Left renal cortex interstitium (tissue), 4 donors: ENCODE results near the gene TMEM190. TPM values are rescaled to one million over a fixed set of nuclear protein-coding genes. Genes with fewer than 3 reads are reported as not detected.
A peak's percentile ranks its signal among the peaks of the same experiment; 100 is the strongest.
"Not testable (repeated sequence)": the region's sequence is repeated elsewhere in the genome, so short reads cannot be mapped to it uniquely, and the experiment has no call there.

Experiments
- DNase-seq, 4 donors: peaks; one replicate each; pipeline ENCODE4 v3.0.0-alpha.2; 2013; ENCODE audit warnings: low read depth in 4 of 4, low spot score in 2 of 4, missing footprints in 1 of 4
- polyA plus RNA-seq, 4 donors: library from polyadenylated mRNA; unstranded; fragments of 120-200 nt; gene quantifications; one replicate each; pipeline ENCODE4 v1.2.1, GENCODE V29; 2013; ENCODE audit not compliant: insufficient read length in 4 of 4

TMEM190 gene
- polyA plus RNA-seq, 4 donors = 0.40 to 0.76 TPM; not detected in 2

DNA sequence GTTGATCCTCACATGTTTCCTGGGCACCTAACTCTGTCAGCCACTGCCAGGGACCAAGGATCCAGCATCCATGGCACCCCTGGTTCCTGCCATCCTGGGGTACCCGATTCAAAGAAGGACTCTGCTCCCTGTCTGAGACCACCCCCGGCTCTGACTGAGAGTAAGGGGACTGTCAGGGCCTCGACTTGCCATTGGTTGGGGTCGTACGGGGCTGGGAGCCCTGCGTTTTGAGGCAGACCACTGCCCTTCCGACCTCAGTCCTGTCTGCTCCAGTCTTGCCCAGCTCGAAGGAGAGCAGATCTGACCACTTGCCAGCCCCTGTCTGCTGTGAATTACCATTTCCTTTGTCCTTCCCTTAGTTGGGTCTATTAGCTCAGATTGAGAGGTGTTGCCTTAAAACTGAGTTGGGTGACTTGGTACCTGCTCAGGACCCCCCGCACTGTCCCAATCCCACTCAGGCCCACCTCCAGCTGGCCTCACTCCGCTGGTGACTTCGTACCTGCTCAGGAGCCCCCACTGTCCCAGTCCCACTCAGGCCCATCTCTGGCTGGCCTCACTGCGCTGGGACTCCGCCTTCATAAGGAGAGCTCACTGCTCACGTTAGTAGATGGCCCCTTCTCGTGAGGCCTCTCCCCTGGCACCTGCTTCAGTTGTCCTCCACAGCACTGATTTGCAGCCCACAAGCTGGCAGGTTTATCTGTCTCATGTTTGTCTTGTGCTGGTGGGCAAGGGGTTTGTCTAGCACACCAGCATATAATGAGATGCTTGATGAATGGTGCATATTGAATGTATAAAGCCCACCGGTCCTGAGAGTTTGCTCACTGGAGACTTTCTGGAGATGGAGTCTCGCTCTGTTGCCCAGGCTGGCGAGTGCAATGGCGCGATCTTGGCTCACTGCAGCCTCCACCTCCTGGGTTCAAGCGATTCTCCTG lies 13.0 kb downstream of the TMEM190 start:
- DNase-seq = no peak

DNA sequence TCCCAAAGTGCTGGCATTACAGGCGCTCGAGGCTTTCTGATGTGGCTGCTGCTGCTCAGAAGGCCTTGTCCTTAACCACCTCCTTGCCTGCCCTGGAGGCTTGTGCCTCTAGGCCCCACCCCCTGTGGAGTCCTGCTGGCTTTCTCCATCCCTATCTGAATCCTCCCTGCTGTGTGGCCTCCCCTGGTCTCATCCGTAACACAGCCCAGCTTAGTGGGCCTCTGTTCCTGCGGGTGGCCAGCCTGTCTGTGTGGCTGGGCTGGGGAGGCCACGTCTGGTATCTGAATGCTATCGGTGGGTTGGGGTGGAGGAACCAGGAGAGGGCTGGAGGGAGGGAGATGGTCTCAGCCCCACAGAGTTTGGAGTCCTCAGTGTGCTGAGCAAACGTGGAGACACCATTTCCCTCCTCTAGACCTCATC lies 13.8 kb downstream of the TMEM190 start:
- DNase-seq = no peak

DNA sequence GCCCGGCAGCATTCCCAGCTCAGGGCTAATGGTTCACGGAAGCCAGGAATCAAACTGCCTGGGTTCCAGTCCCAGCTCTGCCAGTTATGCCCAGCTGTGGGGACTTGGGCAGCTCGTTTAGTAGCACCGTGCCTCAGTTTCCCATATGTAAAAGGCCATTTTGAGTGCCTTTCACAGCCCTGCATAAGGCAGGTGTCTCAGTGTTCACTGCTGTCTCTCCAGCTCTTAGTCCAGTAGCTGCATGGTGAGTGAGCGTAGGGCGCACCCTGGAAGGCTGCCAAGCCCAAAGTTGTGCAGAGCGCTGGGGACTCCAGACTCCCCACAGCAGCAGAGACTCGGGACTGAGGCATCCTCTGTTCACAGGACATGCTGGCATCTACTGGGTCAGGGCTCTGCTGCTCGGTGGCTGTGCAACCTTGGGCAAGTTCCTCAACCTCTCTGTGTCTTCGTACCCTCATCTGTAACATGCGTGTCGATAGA lies 14.6 kb downstream of the TMEM190 start:
- no peak for DNase-seq

- no peak for DNase-seq
Measured at GRCh38 chr19:55391702-55392615, 15.3 kb downstream of the TMEM190 start.

DNA sequence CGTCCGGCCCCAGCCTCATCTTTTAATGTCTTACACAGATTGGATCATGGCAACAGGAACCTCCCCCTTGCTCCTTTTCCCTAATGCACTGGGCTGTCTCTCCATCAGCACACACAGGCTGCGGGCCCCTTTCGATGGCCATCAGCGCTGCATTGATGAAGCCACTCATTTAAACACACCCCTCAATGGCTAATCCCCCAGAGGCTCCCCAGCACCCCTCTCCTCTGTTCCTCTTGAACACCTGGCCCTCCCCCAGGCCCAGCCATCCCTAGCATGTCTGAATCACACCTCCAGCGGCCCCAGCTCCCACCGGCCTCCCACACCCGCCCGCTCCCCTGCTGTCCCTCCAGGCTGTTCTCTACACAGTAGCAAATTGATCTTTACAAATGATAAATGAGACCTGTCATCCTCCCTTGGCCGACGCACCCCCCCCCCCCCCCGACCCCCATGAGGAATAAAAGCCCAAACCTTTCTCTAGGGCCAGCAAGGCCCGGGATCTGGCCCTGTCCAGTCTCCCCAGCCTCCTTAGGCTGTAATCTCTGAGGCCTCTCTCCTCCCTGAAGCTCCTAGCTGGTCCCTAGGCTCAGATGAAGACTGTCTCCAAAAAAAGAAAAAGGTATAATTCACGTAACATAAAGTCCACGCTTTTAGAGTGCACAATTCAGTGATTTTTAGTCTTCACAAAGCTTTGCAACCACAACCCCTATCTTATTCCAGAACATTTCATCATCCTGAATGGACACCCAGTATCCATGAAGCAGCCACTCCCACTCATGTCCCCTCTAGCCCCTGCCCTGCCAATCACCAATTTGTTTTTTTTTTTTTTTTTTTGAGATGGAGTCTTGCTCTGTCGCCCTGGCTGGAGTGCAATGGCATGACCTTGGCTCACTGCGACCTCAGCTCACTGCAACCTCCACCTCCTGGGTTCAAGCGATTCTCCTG lies 16.5 kb downstream of the TMEM190 start:
- DNase-seq = no peak

GRCh38 chr19:55398200-55398925 lies 21.7 kb downstream of the TMEM190 start:
- no peak for DNase-seq

DNA sequence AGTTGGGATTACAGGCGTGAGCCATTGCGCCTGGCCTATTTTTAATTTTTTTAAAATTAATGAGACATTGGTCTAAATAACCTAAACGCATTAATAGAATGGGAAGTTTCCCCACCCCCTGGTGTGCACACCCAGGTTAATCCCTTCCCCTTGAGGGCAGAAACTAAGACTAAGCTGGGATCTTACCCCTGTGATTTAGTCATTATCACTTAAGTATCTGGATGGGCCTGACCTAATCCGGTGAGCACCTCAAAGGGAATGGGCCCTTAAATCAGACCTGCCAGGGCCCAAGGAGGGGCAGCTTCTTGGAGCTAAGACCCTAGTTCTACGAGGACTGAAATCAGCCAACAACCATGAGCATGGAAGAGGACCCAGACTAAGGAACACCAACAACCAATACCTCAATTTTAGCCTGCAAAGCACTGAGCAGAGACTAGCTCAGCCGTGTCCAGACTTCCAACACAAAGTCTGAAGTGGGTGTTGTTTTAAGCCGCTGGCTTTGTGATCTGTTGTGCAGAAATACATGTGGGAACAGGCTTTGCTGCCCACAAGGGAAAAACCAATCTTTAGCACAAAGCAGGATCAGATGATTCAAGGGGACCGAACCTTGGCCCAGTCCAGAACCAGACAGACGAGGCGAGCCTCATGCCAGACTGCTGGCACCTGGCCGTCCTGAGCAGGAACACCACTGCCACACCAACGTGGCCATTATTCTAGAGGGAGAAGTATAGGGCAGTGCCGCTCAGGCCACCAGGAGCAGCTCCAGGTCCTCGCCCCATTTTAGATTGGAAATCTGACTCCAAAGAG lies 23.9 kb downstream of the TMEM190 start:
- DNase-seq = no peak

DNA sequence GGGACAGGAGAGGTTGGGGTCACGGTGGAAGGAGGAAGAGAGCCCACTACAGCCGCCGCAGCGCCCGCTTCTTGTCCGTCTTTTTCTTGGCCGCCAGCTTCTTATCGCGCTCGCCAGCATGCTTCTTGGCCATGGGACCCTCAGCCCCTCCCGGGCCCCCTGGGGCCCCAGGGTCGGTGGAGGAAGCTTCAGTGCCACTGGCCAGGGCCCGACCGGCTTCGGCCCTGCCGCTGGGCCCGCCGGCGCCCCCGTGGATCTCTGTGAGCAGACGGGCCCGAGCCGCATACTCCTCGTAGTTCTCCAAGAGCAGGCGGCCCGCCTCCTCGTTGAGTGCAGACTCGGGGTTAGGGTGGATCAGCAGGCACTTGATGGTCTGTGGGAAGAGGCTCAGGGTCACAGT lies 24.8 kb downstream of the TMEM190 start:
- not testable (repeated sequence) for DNase-seq

DNA sequence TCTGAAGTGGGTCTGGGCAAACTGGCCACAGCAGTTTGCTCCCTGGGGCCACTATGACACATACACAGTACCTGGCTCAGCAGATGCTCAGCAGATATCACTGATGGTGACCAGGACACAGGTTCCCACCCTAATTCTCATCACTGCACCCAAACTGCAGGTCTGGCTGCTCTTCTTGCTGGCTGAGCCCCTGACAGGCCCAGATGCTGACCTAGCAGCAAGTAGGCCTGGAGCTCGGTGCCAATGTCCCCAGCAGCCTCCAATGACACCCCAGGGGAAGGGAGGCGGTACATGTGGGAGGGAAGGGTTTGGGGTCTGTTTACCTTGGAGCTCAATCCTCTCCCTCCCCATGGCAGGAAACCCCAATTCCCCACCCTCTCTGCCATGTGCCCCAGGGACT lies 25.9 kb downstream of the TMEM190 start:
- no peak for DNase-seq

- no peak for DNase-seq
Measured at GRCh38 chr19:55405638-55406037, 29.0 kb downstream of the TMEM190 start.

DNA sequence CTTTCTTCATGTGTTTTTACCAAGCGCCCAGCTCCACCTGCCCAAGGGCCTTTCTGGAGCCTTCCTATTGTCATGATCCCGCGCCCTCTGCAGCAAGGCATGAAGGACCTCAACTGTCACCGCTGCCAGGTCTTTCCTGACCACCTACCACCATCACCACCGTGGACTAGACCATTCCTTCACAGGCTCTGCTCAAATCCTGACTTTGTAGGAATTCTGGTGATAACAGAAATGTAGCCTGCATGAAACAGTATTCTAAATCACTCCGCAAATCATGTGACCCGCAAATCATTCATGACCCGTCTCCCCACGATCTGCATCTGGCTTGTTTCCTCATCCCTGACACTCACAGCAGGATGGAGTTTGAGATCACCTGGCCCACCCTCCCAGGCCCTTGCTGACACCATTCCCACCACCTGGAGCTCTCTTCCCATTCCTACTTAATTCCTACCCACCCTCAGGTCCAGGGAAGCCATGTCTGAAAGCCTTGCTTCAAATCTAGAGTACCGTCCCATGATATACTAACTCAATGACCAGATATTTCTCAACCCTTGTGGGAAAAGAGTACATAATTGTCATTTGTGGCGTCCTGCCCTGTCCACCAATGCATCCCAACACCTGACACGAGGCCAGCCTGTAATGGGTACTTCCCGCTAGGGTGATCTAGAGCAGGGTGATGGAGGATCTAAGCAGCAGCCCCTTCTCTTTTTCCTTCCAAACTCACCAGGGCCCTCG lies 29.6 kb downstream of the TMEM190 start:
- no peak for DNase-seq

GRCh38 chr19:55406826-55407549 lies 30.4 kb downstream of the TMEM190 start:
- DNase-seq = no peak

GRCh38 chr19:55407550-55407799 lies 30.8 kb downstream of the TMEM190 start, which contains the start of gene UBE2S:
Gene UBE2S (minus strand): TSS chr19:55407788. CDS start chr19:55407589, 199 bp downstream.
- not testable (repeated sequence) for DNase-seq

GRCh38 chr19:55407800-55408532 lies 31.3 kb downstream of the TMEM190 start:
- DNase-seq = peak; percentile 94 to 99 (median 98)

DNA sequence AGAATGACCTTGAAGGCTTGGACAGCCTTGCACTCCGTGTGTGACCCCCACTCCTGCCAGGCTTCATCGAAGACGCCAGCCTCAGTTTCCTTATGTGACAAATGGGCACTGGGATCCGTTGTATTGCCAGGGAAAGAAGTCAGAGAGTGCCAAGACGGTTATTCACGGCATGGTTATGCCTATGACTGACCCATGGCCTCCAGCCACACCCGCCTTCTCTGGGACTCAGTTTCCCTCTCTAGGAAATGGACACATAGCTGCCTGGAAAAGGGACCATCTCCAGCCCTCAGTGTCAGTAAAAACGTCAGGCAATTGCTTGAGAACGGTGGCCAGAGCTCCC lies 31.9 kb downstream of the TMEM190 start:
- DNase-seq = no peak

DNA sequence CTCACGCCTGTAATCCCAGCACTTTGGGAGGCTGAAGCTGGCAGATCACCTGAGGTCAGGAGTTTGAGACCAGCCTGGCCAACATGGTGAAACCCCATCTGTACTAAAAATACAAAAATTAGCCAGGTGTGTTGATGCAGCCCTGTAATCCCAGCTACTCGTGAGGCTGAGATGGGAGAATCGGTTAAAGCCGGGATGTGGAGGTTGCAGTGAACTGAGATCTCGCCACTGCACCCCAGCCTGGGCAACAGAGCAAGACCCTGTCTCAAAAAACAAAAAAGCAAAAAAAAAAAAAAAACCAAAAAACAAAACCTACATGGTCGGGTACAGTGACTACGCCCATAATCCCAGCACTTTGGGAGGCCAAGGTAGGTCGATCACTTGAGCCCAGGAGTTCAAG lies 32.6 kb downstream of the TMEM190 start:
- DNase-seq = not testable (repeated sequence)

DNA sequence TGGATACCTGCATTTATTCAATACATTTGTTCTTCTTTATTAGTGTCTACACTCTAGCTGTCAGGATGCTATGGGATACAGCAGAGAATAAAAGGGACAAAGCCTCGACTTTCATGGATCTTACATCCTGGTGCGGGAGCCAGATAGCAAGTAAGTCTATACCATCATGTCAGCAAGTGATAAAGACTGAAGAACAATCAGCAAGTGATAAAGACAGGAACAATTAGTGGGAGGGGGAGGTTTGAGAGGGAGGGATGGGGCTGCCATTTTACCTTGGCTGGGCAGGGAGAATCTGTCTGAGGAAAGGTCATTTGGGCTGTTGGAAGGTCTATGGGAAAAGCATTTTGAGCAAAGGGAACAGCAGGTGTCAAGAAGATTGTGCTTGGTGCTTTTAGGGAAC lies 33.5 kb downstream of the TMEM190 start:
- no peak for DNase-seq
